Activated CD8-positive, alpha-beta memory T cell treated with anti-CD3 and anti-CD28 coated beads, Interleukin-2, amount 10 ng/mL, durations not matched to agents 7 days and 5 days (primary cell): ENCODE data around the gene ACYP1. TPM values are rescaled to one million over a fixed set of nuclear protein-coding genes. Genes with fewer than 3 reads are reported as not detected.
"Not testable (repeated sequence)": the region's sequence is repeated elsewhere in the genome, so short reads cannot be mapped to it uniquely, and the experiment has no call there.

Source experiments
- ATAC-seq: fragments of 150-1000 bp; cut with Tn5 transposase; one replicate; pipeline ENCODE4 v1.10.0; 2021; ENCODE audit warnings: moderate library complexity
- CTCF ChIA-PET: fragments of 350-600 bp; sonication (Branson Sonifier 250); formaldehyde crosslinking; loops from one replicate; lab custom pipeline; 2021; ENCODE audit warnings: antibody characterized with exemption; lab: Charles Lee
- DNase-seq: peaks from one replicate; pipeline ENCODE4 v3.0.0-alpha.2; 2020
- H3K27ac Mint-ChIP-seq: one replicate; pipeline ENCODE4 v1.8.0; 2021; ENCODE audit warnings: mild to moderate bottlenecking, mixed read lengths
- H3K27me3 Mint-ChIP-seq: one replicate; pipeline ENCODE4 v1.8.0; 2021; ENCODE audit warnings: mixed read lengths
- H3K36me3 Mint-ChIP-seq: one replicate; pipeline ENCODE4 v1.8.0; 2021; ENCODE audit warnings: mild to moderate bottlenecking, mixed read lengths
- H3K4me1 Mint-ChIP-seq: one replicate; pipeline ENCODE4 v1.8.0; 2021; ENCODE audit warnings: mixed read lengths
- H3K4me3 Mint-ChIP-seq: one replicate; pipeline ENCODE4 v1.8.0; 2021; ENCODE audit warnings: mild to moderate bottlenecking, moderate library complexity, mixed read lengths
- H3K9me3 Mint-ChIP-seq: one replicate; pipeline ENCODE4 v1.8.0; 2022; ENCODE audit warnings: low read depth, mixed read lengths
- total RNA-seq, 2 experiments: library from RNA; stranded (reverse); gene quantifications; one replicate each; pipeline ENCODE4 v1.2.3, GENCODE V29; 2021

ACYP1 gene
- total RNA-seq, 2 experiments from 2014 or later = 45.2 to 59.5 TPM

DNA sequence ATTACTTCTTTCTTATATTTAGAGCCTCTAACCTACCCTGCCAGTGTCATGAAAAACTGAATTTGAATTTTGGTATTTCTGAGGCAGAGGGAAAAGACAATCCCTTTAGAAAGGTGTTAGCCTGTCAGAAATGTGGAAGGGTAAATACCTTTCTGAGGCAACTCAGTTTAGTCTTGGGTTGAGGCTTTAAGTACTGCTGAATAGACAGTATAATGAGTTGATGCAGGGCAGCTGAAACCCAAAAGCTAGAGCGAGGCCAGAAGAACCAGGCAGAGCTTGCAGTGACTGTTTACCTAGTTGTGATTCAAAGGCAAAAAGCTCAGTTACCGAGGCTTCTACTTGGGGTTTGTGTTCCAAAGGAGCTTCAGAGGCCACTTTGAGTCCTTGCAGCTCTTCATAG lies 24.3 kb upstream of the ACYP1 start:
- ATAC-seq = no peak
- Mint-ChIP-seq H3K4me3 (no peak overlapping the region), H3K9me3 (no peaks in the 10 kb centered on the region), H3K27me3 (no peaks in the 10 kb centered on the region), H3K27ac (no peak overlapping the region), H3K36me3 (peaks cover 34% of the 10 kb centered on the region), H3K4me1 (no peaks in the 10 kb centered on the region)
- CTCF ChIA-PET = interaction anchor here (0.7 to 7.7 kb wide), 45 partner anchors 8 to 479 kb away, joined by 3 to 86 read pairs (median 4); partner anchors contain the start of genes ACYP1, MLH3, PGF and RPS6KL1
- DNase-seq = no peak

GRCh38 chr14:75084513-75084912 lies 20.7 kb upstream of the ACYP1 start:
- no peaks in the 10 kb centered on the region for H3K27me3 Mint-ChIP-seq

GRCh38 chr14:75083271-75083670 lies 19.4 kb upstream of the ACYP1 start:
- no peak for ATAC-seq
- H3K36me3 Mint-ChIP-seq = peaks cover 38% of the 10 kb centered on the region
- CTCF ChIA-PET = interaction anchor here (1.0 to 1.9 kb wide), 5 partner anchors 19 to 222 kb away, joined by 3 to 5 read pairs (median 3); partner anchors contain the start of gene ACYP1

More at GRCh38 chr14:75084513-75084912, 20.7 kb upstream of the ACYP1 start:
- no peaks in the 10 kb centered on the region for H3K9me3 Mint-ChIP-seq
- DNase-seq (no peak), ATAC-seq (no peak)
- CTCF ChIA-PET = interaction anchor here (7.7 kb wide), 1 partner anchor 137 kb away, joined by 86 read pairs; no protein-coding TSS in a partner anchor
- H3K36me3 Mint-ChIP-seq = peaks cover 41% of the 10 kb centered on the region
- H3K4me3 Mint-ChIP-seq = no peak overlapping the region
- no peak overlapping the region for H3K27ac Mint-ChIP-seq
- no peaks in the 10 kb centered on the region for H3K4me1 Mint-ChIP-seq

GRCh38 chr14:75081660-75082229 lies 17.9 kb upstream of the ACYP1 start:
- DNase-seq (no peak), ATAC-seq (no peak)
- Mint-ChIP-seq H3K4me3 (no peak overlapping the region), H3K36me3 (peaks cover 31% of the 10 kb centered on the region), H3K27ac (no peak overlapping the region), H3K4me1 (no peaks in the 10 kb centered on the region), H3K27me3 (no peaks in the 10 kb centered on the region), H3K9me3 (no peaks in the 10 kb centered on the region)
- CTCF ChIA-PET = interaction anchor here (1.7 to 1.9 kb wide), 2 partner anchors 44 to 140 kb away, joined by 3 to 5 read pairs; no protein-coding TSS in a partner anchor

More at GRCh38 chr14:75083271-75083670, 19.4 kb upstream of the ACYP1 start:
- no peaks in the 10 kb centered on the region for H3K27me3 Mint-ChIP-seq
- no peaks in the 10 kb centered on the region for H3K4me1 Mint-ChIP-seq
- no peak overlapping the region for H3K27ac Mint-ChIP-seq
- H3K9me3 Mint-ChIP-seq = no peaks in the 10 kb centered on the region
- DNase-seq = no peak
- no peak overlapping the region for H3K4me3 Mint-ChIP-seq

GRCh38 chr14:75079521-75079920 lies 15.7 kb upstream of the ACYP1 start:
- Mint-ChIP-seq H3K4me1 (no peaks in the 10 kb centered on the region), H3K4me3 (no peak overlapping the region), H3K27me3 (no peaks in the 10 kb centered on the region), H3K27ac (no peak overlapping the region), H3K36me3 (peaks cover 20% of the 10 kb centered on the region), H3K9me3 (no peaks in the 10 kb centered on the region)
- CTCF ChIA-PET = interaction anchor here (0.7 to 2.5 kb wide), 3 partner anchors 9 to 137 kb away, joined by 3 to 7 read pairs (median 3); no protein-coding TSS in a partner anchor
- ATAC-seq (no peak), DNase-seq (no peak)

DNA sequence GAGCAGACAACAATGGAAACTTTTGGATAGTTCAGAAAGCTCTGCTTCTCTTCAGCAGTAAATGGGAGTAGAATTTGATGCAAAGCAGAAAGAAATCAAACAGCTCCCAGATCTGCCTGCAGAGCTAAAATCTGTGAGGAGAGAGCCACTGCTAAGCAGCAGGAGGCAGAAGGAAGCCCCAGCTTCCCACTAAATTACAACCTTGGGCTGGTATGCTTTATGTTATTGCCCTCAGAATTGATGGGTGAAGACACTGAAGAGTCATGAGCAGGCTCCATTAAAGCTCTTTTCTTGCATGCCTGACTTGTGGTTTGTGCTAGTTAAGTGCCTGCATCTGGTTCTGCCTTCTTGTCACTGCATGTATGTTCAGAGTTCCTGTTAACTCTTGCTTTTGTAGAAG lies 14.0 kb upstream of the ACYP1 start:
- Mint-ChIP-seq H3K27me3 (peaks cover 3% of the 10 kb centered on the region), H3K4me1 (no peaks in the 10 kb centered on the region), H3K36me3 (peaks cover 11% of the 10 kb centered on the region), H3K27ac (no peak overlapping the region), H3K9me3 (no peaks in the 10 kb centered on the region), H3K4me3 (no peak overlapping the region)
- DNase-seq (no peak), ATAC-seq (no peak)
- CTCF ChIA-PET = interaction anchor here (0.6 to 0.9 kb wide), 4 partner anchors 11 to 250 kb away, joined by 3 to 4 read pairs (median 3); no protein-coding TSS in a partner anchor

DNA sequence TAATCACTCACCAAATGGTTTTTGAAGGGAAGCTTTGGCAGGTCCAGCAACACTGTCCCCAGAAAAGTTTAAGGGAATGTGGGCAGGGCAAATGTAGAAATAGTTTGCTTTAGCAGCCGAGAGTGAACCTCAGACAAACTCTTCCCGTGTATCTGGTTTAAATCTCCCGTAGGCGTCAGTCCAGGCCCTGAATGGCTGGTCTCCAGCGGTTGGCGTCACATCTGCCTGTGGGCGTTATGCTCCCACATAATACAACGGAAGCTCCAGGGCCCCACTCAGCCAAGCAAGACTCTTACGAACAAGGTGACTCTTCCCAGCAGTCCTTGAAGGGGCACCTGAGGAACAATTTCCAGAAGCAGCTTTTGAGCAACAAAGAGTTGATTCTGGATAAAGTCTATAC lies 6.6 kb upstream of the ACYP1 start:
- DNase-seq (no peak), ATAC-seq (no peak)
- Mint-ChIP-seq H3K36me3 (no peaks in the 10 kb centered on the region), H3K27me3 (peaks cover 3% of the 10 kb centered on the region), H3K4me1 (peaks cover 4% of the 10 kb centered on the region), H3K27ac (no peak overlapping the region), H3K9me3 (no peaks in the 10 kb centered on the region), H3K4me3 (no peak overlapping the region)
- CTCF ChIA-PET = interaction anchor here (0.6 to 1.6 kb wide), 4 partner anchors 17 to 517 kb away, joined by 3 to 7 read pairs (median 5); no protein-coding TSS in a partner anchor

DNA sequence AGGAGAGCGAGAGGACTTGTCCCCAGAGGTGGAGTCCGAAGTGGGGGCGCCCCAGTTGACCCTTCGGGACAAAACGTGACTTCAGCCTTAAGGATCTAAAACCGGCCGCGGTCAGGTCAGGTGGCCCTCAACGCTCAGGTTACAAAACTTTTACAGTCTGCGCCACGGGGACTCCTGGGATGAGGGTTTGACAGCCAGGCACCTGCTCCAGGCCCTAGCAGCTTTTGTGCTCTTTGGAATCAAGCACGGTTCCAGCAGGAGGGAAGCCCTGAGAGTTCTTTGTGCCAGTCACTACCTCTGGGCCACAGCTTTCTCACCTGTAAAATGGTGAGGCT lies 6.0 kb upstream of the ACYP1 start:
- ATAC-seq (no peak), DNase-seq (no peak)
- Mint-ChIP-seq H3K4me1 (peaks cover 9% of the 10 kb centered on the region), H3K27ac (no peak overlapping the region), H3K4me3 (no peak overlapping the region), H3K27me3 (peaks cover 3% of the 10 kb centered on the region), H3K9me3 (no peaks in the 10 kb centered on the region), H3K36me3 (no peaks in the 10 kb centered on the region)
- CTCF ChIA-PET = interaction anchor here (0.6 to 1.6 kb wide), 6 partner anchors 16 to 516 kb away, joined by 3 to 7 read pairs (median 3); no protein-coding TSS in a partner anchor

DNA sequence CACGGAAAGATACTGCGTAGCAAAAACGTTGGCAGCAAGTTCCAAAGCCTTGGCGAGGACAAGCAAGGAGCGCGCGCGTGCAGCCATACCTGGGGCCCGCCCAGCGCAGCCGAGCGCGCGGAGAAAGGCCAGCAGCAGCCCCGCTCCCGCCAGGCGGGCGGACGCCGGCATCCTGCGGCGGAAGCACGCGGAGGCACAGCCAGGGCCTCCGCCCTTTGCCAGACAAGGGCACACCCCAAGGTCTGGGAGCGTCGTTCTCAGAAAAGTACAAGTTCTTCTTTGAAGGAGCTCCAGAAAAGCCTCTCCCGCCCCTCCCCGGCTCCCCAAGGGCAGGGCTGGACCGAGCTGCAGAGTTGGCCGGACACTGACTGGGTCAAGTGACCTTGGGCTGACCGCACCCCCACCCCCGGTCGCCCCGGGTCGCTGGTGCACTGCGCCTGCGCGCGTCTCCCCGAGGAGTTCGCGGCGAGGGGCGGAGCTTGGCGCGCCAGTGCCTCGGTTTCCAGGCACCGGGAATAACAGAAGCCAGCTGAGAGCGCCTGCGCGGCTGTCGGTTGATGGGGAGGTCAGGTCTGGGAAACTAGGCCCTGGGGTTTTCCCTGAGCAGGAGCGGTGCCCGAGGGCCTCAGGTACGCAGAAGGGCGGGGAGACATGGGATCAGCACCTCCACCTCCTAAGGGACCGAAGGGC lies 5.4 kb upstream of the ACYP1 start, which contains the start of gene ZC2HC1C:
TSS of gene ZC2HC1C (plus strand) at position 521 of the 690 bp plus-strand sequence. CDS start 933 bp downstream, outside the sequence.
- CTCF ChIA-PET = interaction anchor here (0.8 to 1.6 kb wide), 6 partner anchors 16 to 226 kb away, joined by 3 to 7 read pairs (median 3); no protein-coding TSS in a partner anchor
- Mint-ChIP-seq H3K27ac (no peak within 1 kb of the TSS), H3K4me1 (peaks cover 12% of the 10 kb centered on the region), H3K27me3 (peaks cover 3% of the 10 kb centered on the region), H3K4me3 (no peak within 1 kb of the TSS), H3K36me3 (no peaks in the 10 kb centered on the region), H3K9me3 (no peaks in the 10 kb centered on the region)
- ATAC-seq (peak; percentile 95), DNase-seq (peak; percentile 79)

DNA sequence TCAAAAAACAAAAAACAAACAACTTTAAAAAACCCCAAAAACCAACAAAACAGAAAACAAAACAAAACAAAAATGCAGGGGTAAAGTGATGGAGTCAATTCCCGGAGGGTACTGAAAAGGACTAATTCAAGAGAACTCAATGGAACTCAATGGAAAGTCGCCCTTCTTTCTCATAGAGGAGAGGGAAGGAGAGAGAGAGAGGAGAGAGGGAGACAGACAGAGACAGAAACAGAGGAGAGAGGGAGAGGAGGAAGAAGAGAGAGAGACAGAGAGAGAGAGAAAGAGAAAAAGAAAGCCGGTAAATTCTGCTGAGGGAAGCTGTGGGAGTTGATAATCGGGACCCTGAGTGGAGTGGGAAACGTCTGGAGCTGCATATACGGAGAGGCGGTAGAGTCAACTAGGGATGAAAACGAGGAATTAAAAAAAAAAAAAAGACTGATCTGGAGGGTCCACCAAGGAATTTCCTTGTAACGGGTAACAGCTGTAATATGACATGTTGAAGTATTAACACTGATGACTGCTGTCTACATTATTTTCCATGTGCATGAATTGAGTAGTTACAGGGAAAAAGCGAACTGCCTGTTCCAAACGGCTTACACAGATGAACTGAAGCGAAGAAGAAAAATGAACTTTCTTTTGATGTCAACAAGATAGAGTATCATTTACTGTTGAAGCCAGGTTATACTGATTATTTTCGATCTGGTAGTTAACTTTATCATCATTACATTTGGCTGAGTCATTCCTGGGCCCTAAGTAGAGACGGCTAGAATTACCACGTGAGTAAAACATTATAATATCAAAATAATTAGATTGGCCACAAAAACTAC lies 4.7 kb upstream of the ACYP1 start:
- no peak overlapping the region for H3K27ac Mint-ChIP-seq
- DNase-seq = no peak
- CTCF ChIA-PET = interaction anchor here (1.2 to 2.3 kb wide), 5 partner anchors 12 to 207 kb away, joined by 3 to 9 read pairs (median 3); no protein-coding TSS in a partner anchor
- no peak overlapping the region for H3K4me3 Mint-ChIP-seq
- peaks cover 2% of the 10 kb centered on the region for H3K36me3 Mint-ChIP-seq
- peaks cover 3% of the 10 kb centered on the region for H3K27me3 Mint-ChIP-seq
- peaks cover 17% of the 10 kb centered on the region for H3K4me1 Mint-ChIP-seq
- no peaks in the 10 kb centered on the region for H3K9me3 Mint-ChIP-seq
- ATAC-seq = peak; percentile 4

- CTCF ChIA-PET = interaction anchor here (1.3 to 2.3 kb wide), 3 partner anchors 11 to 207 kb away, joined by 3 to 9 read pairs (median 3); no protein-coding TSS in a partner anchor
- H3K9me3 Mint-ChIP-seq, H3K27me3 Mint-ChIP-seq, H3K27ac Mint-ChIP-seq, ATAC-seq, H3K4me3 Mint-ChIP-seq, DNase-seq, H3K36me3 Mint-ChIP-seq: not testable (repeated sequence)
- H3K4me1 Mint-ChIP-seq = peaks cover 22% of the 10 kb centered on the region
Measured at GRCh38 chr14:75067765-75068164, 3.9 kb upstream of the ACYP1 start.

DNA sequence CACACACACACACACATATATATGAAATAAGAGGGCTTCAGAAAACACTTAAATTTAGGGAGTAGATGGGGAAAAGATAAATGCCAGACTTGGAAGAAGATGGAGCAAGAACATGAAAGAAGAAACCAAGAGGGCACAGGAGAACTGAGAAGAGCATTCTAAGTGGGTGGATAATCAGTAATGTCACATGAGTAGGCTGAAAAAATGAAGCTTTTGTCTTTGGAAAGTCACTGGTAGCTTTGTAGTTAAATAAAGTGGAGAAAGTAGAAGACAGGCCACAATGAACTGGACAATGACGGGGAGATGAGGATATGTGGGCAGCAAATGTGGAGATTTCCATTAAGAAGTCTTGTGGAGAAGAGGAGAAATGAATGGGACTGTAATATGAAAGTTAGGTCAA lies 3.4 kb upstream of the ACYP1 start:
- no peak for ATAC-seq
- Mint-ChIP-seq H3K27ac (no peak overlapping the region), H3K4me1 (peaks cover 26% of the 10 kb centered on the region), H3K27me3 (no peaks in the 10 kb centered on the region), H3K9me3 (no peaks in the 10 kb centered on the region), H3K4me3 (no peak overlapping the region), H3K36me3 (peaks cover 2% of the 10 kb centered on the region)
- CTCF ChIA-PET = interaction anchor here (1.3 to 2.3 kb wide), 2 partner anchors 10 to 206 kb away, joined by 3 to 9 read pairs; no protein-coding TSS in a partner anchor
- DNase-seq = no peak
